ENCODE measurements around the gene PRRG3. TPM values are rescaled to one million over a fixed set of nuclear protein-coding genes. Genes with fewer than 3 reads are reported as not detected.
"Not testable (repeated sequence)": the region's sequence is repeated elsewhere in the genome, so short reads cannot be mapped to it uniquely, and the experiment has no call there.

PRRG3 gene
- 0.24 TPM for total RNA-seq (ENCODE audit: insufficient read depth, low replicate concordance)

GRCh38 chrX:151694661-151695582 is at the start of gene PRRG3:
TSS of gene PRRG3 (plus strand) at chrX:151695458. CDS start at chrX:151698815, 3,357 bp downstream.
- DNase-seq (ENCODE audit: low spot score), result no peak

GRCh38 chrX:151675121-151675746 is 20.0 kb upstream of the PRRG3 start:
- DNase-seq (ENCODE audit: low spot score), result no peak

GRCh38 chrX:151676196-151676595 is 19.1 kb upstream of the PRRG3 start:
- DNase-seq (ENCODE audit: low spot score), result peak; percentile 11

GRCh38 chrX:151679798-151680402 is 15.4 kb upstream of the PRRG3 start:
- DNase-seq (ENCODE audit: low spot score), result peak; percentile 22

GRCh38 chrX:151680805-151681204 is 14.5 kb upstream of the PRRG3 start:
- DNase-seq (ENCODE audit: low spot score), result no peak

- no peak for DNase-seq (ENCODE audit: low spot score)
Measured at GRCh38 chrX:151687635-151688034, 7.6 kb upstream of the PRRG3 start.

- no peak for DNase-seq (ENCODE audit: low spot score)
Measured at GRCh38 chrX:151688695-151689094, 6.6 kb upstream of the PRRG3 start.

- no peak for DNase-seq (ENCODE audit: low spot score)
Measured at GRCh38 chrX:151692825-151693224, 2.4 kb upstream of the PRRG3 start.

GRCh38 chrX:151694121-151694520 is 1.1 kb upstream of the PRRG3 start:
- no peak for DNase-seq (ENCODE audit: low spot score)

GRCh38 chrX:151695583-151696340 is 504 bp downstream of the PRRG3 start:
- no peak for DNase-seq (ENCODE audit: low spot score)

- not testable (repeated sequence) for DNase-seq (ENCODE audit: low spot score)
Measured at GRCh38 chrX:151697082-151697481, 1.8 kb downstream of the PRRG3 start.

- DNase-seq (ENCODE audit: low spot score), result peak; percentile 63
Measured at GRCh38 chrX:151697522-151697921, 2.3 kb downstream of the PRRG3 start.

GRCh38 chrX:151698485-151698884 is 3.2 kb downstream of the PRRG3 start:
- no peak for DNase-seq (ENCODE audit: low spot score)

GRCh38 chrX:151699746-151700145 is 4.5 kb downstream of the PRRG3 start:
- DNase-seq (ENCODE audit: low spot score), result no peak

GRCh38 chrX:151700581-151700980 is 5.3 kb downstream of the PRRG3 start:
- DNase-seq (ENCODE audit: low spot score), result no peak

- no peak for DNase-seq (ENCODE audit: low spot score)
Measured at GRCh38 chrX:151701071-151701470, 5.8 kb downstream of the PRRG3 start.

- DNase-seq (ENCODE audit: low spot score), result no peak
Measured at GRCh38 chrX:151701531-151701930, 6.3 kb downstream of the PRRG3 start.

- DNase-seq (ENCODE audit: low spot score), result no peak
Measured at GRCh38 chrX:151702026-151702714, 6.9 kb downstream of the PRRG3 start.

GRCh38 chrX:151702741-151703340 is 7.6 kb downstream of the PRRG3 start:
- no peak for DNase-seq (ENCODE audit: low spot score)

GRCh38 chrX:151703487-151703886 is 8.2 kb downstream of the PRRG3 start:
- DNase-seq (ENCODE audit: low spot score), result peak; percentile 23
